Middle frontal gyrus (tissue), 1 donor: ENCODE measurements around the gene DLK1.

Source experiments
- DNase-seq: peaks from one replicate; pipeline ENCODE4 v3.0.0-alpha.2; 2015; ENCODE audit warnings: low spot score; ENCODE audit errors: extremely low spot score

The DLK1 gene

DNA sequence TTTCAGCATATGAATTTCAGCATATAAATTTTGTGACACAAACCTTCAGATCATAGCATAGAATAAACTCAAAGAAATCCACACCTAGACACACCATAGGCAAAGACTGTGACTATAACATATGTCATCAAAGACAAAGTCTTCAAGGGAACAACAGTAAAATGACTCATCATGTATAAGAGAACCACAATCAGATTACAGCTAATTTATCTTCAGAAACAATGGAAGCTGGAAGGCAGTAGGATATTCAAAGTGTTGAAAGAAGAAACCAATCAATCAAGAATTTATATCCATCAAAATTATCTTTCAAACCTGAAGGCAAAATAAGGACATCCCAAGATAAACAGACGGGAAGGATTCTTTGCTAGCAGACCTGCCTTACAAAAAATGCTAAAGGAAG is 29.0 kb downstream of the DLK1 start:
- no peak for DNase-seq

DNA sequence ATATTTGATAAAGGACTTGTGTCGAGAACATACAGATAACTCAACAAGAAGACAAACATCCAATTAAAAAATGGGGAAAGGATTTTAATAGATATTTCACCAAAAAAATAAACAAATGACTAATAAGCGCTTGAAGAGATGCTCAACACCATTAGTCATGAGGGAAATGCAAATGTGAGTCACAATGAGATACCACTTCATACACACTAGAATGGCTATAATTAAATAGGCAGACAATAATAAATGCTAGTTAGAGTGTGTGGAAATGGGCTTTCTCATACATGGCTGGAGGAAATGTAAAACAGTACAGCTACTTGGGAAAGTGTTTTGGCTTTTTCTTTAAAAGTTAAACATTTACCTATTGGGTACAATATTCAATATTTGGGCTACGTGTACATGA is 34.8 kb downstream of the DLK1 start:
- DNase-seq: no peak

DNA sequence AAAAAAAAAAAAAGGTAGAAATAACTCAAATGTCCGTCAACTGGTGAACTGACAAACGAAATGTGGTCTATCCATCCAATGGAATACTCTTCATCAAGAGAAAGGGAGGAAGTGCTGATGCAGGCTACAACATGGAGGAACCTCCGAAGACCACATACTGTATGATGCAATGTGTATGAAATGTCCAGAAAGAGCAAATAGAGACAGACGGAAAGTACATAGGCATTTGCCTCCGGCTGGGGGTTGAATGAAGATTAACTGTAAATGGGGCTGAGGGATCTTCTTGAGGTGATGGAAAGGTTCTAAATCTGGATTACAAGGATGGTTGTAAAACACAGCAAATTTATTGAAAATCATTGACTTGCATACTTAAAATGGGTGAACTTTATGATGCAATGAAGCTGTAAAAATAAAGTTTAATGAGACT is 35.4 kb downstream of the DLK1 start:
- no peak for DNase-seq

DNA sequence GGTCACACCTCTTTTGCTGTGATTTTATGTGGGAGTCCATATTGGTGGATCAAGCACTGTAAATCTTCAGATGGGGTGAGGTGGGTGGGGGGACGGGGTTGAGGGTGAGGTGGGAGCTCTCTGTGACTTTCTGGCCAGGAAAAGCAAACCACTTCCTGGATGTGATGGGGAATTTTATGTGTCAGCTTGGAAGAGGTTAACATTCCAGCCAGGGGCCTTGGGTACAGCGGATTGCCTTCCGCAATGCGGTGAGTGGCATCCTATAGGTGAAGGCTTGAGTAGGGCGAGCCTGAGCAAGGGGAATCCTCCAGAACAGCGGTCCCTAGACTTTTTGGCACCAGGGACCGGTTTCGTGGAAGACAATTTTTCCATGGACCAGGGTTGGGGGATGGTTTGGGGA is 36.2 kb downstream of the DLK1 start:
- no peak for DNase-seq

DNA sequence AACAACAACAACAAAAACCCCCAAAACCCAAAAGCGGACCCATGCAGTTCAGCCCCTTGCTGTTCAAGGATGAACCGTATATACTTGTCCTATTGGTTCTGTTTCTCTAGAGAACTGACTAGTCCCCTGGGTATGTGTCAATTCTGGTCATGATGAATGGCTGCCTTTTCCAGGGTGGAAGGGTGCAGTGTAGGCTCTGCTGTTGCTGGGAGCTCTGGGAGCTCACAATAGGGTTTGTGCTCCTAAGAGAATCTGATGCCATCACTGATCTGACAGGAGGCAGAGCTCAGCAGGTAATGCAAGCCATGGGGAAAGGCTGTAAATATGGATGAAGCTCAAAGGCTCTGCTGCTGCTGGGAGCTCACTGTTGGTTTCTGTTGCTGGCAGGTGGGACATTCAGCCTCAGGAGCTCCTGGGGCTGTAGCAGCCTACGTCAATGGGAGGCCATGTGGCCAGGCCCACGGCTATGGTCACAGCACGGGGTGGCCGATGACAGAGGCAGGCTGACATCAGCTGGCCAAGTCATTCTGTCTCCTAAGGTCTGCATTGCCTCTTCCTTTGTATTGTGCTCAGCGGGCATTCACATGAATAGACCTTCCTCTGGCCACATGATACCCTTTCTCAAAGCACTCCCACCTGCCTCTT is 37.9 kb downstream of the DLK1 start:
- DNase-seq: no peak

DNA sequence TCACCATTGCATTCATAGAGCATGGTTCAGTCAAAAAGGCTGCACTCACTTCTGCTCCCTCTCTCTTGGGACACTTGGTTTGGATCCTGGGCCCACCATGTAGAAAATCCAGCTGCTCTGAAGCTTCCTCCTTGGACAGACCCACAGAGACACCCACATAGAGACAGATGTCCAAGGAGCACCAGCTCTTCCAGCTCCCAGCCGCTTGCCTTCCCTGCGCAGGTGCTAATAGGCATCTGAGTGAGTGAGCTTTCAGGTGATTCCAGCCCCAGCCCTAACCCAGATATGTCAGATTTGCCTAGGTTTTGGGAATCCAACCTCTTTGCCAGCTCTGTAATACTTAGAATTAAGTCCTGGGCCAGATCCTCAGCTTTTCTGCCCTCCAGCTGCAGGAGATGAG is 38.6 kb downstream of the DLK1 start:
- DNase-seq: no peak

DNA sequence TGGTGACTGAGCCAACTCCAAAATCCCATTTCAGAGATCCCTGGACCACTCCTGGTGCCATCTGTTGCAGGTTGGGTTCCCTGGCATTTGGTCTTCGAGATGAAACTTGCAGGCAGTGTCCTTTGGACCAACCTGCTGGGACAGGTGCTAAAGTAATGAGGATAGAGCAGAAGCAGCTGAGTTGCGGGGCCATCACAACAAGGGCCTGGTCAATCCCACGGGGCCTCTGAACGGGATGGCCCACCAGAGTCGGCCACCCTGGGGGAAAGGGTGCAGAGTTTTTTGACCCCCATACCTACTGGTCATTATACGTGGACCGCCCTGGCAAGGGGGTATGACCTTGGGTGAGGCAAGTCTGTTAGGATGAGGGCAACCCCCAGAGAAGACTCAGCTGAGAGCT is 39.3 kb downstream of the DLK1 start:
- no peak for DNase-seq

DNA sequence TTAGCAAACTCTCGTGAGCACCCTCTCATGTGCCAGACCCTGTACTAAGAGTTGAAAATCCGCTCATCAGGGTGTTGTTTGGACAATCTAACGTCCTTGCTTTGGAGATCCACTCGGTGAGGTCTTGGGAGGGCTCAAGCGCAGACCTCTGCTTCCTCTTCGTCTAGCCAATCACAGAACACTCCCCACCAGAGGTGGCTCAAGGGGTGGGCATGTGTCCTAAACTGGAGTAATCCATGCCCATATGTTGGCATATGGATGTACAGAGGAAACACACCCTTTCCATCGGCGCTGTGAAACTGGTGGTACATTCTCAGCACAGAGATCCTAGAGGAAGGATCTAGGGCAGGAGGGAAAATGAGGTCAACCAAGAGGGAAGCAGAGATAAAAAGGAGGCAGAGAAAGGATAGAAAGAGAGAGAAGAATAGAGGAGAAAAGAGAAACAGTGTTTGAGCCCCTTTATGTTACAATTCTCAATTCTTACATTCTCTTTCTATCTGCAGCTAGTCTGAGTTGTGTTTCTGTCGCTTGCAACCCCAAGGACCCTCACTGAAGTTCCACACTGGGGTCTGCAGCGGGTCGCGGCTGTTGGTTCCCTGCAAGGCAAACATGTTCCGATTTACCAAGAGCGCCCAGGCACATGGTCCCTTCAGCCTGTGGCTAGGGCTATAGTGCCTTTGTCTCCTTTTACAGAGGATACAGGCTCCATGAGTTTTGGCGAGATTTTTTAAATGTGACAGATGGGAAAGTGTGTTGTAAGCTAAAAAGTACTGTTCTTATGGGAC is 40.5 kb downstream of the DLK1 start:
- no peak for DNase-seq

DNA sequence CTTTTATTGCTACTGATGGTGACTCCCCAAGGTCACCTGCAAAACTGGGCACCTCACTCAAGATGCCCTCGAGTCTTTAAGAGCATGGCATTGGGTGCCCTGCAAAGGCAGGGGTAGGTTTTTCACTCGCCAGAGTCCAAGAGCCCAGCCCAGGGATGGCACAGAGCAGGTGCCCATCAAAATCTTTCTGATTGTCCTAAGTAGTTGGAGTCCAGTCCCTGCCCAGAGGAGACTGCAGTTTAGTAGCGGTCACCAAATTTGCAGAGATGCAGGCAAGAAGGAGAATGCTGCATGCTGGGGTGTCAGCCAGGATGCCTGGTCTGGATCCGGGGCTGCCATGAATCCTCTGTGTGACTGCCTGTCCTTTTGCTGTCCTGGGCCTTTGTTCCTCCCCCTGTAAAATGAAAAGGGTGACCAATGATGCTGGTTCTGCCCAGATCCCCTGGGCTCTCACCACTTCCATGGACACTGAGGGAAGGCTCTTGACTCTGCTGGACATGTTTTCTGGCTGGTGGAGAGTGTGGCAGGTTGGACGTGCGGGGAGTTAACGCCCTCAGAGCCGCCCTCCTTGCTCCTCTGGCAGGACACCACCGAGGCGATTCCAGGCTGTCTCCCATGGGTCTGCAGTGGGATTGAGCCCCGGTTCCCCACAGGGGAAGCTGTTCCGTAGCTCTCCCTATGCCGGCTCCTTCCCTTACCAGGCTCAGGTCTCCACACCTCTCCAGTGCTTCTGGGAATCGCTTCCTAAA is 41.3 kb downstream of the DLK1 start:
- DNase-seq: no peak

DNA sequence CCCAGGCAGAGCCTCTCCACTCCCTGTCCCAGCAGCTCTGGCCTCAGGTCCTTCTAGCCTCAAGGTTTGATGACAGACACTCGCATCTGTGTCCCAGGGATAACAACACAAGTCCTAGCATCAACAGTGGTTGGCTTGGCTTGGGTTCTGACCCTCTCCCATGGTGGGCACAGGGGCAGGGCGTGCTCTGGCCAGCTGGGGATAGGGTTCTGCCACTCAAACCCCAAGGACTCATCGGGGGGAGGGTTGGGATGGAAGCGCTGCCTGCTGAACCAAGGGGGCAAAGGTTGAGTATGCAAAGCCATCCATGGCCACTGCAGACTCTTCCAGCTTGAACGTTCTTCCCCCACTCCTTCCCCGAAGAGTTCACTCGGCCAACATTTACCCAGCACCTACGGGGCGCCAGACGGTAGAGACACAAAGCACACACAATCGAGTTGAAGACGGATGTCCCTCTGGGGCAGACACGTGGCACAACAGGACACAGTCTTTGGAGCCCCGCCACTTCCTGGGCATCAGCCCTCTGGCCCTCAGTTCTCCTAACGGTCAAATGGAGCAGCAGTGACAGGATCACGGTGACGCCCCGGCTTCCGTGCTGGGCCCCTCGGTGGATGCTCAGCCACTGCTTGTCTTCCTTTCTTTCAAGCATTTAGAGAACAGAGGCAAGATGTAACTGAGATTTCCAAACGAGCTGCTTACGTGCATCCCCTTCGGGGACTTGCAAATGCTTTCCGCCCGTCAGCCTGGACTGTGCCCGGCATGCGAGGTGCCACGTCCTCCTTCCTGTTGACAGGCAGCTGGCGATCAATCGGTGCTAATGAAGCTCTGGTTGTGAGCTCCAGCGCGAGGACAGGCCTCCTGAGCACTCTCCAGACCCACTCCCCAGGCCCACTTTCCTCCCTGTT is 42.6 kb downstream of the DLK1 start:
- no peak for DNase-seq

DNA sequence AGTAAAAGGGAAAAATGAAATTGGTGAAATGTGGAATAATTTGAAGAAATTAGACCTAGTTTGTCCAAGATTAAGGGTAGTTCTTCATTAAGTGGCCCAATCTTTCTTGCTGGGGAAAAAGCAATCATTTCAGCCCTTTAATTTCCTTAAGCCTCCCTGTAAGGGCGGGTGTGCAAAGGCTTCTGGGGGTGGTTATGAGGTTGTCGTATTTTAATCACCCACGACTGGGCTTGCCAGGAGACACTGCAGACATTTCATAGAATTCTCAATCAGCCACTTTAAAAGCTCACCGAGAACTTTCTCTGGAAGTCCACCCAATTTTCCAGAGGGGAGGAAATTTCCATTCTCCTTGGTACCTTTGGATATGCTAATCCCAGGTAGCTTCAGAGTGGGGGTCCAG is 43.4 kb downstream of the DLK1 start:
- no peak for DNase-seq

DNA sequence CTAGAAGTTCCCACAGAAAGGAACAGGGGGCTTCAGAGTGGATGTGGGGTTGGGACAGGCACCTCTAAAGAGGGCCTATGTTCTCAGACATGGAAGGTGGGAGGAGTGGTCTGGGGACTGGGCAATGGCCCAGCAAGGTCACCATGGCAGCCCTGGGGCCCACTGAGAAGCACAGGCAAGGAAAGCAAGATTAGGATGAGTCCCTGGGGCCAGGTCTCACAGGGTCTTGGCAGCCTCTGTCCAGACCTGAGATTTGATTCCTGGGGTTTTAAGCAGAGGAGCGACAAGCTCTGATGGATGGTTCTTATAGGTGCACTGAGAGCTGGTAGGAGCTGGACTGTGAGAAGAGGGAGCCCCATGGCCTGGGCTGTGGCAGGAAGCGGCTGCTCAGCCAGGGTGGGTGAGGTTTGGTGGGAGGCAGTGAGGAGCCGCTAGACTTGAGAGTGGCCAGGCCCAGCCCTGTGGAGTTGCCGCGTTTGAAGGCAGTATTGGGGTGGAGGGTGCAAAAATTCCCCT is 44.0 kb downstream of the DLK1 start:
- no peak for DNase-seq

DNA sequence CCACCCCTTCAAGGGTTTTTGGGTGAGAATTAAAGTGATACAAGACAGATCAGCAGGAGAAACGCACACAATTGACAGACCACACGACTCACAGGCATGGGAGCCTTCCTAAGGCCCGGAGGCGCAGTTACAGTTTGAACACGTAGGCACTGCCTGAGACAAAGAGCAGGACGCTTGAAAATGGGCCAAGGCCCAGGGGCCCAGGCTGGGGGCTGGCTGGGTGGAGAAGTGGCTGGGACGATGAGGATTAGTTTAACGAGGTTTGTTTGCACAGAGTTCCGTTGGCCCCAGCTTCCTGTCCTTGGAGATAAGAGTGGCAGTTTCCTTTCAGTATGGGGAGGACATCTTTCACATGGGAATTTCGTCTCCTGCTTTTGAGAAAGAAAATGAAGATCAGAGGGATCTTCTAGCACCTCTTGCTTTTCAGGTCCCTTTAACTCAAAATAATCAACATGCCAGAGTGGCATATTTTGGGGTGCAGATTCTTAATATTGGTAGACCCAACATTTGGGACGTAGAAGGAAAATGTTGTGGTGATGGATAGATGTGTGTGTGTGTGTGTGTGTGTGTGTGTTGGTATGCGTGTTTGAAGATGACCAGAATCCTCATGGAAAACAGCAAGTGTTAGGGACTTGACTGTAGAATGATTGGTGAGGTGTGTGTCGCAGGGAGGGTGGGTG is 44.6 kb downstream of the DLK1 start:
- no peak for DNase-seq

DNA sequence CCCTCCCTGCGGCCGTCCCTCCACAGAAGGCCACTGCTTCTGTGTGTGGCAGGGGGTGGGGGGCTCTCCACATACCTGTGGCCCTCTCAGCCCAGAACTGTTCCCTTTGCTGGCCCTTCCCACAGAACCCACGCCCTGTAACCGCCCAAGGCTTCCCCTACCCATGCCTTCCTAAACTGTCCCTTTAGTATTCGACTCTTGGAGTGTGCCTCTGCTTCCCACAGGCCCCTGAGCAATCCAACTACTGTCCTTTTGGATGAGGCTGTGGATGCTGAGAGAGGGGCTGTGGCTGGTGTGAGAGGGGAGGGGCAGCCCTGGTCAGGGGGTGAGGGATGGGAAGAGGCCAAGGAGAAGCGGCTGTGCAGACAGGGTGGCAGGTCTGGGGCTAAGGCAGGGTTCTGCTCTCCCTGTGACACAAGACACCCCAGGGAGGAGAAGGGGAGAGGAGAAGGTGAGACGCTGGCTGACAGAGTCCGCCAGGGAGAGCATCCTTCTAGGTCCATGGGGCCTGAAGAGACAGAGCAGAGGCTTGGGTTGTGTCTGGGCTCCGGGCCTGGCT is 46.0 kb downstream of the DLK1 start:
- DNase-seq: no peak

DNA sequence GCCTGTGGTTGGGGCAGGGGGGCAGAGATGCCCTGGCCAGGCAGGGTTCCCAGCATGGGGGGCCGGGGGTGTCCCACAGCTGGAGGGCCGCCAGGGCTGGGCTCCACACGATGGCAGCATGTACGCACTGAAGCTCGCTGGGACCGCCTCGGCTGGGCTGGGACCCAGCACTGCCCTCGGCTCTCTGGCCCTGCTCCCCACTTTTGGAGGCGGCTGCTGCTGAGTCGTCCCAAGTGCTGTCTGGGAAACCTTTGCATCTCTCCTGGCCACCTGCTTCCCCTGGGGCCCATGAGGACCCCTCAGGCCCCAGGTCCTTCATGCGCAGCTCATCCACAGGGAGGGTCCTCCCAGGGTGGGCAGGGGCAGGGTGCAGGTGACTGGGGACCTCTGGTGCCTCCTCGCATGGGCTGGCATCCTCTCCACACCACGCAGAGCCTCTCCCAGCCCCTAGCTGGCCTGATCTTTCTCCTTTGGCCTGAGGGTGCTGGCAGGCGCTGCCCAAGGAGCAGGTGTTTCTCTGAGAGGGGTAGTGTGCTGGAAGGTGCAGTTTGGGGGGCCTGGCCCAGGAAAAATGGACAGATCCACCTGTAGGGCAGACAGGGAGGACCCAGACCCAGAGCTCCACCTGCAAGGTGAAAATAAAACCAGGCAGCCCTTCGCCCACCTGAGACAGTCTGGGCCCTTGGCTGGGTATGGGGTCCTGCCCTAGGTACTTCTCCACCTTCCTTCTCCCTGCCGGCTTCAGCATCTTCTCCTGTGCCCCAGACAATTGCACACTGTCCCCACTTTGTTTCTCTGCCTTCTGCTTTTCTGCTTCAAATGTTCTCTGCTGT is 46.9 kb downstream of the DLK1 start:
- DNase-seq: no peak

DNA sequence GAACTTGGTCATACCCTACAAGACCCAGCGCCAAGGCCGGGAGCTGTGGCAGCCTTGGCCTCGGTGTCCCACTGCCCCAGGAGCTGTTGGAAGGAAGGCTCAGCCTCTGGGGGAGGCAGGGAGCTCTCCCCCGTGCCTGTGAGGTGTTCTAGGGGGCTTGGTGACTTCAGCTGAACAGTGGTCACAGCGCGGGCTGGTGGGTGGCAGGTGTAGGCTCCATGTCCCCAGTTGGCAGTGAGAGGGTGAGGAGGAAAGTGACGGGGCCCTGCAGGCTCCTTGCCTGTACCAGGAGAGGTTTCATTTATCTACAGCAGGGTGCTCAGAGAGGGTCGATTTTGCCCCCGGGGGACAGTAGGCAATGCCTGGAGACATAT is 47.5 kb downstream of the DLK1 start:
- no peak for DNase-seq

DNA sequence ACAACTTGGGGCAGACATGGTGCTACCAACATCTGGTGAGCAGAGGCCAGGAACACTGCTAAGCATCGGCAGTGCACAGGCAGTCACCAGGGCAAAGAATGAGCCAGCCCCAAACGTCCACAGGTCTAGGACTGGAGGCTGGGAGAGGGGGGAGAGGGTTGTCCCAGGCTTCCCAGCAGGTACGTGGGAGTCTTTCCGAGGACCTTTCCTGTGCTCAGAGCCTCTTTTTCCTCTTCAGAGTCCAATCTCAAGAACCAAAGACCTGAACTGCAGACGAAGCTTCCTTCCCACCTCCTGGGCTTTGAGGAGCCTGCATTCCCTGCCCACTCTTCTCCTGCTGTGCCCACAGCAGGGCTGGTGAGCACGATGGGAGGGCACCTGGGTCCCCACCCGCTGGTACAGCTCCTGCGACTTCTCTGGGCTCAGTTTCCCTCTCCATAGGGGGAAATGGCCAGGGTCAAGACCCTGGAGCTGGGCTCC is 48.7 kb downstream of the DLK1 start:
- no peak for DNase-seq

DNA sequence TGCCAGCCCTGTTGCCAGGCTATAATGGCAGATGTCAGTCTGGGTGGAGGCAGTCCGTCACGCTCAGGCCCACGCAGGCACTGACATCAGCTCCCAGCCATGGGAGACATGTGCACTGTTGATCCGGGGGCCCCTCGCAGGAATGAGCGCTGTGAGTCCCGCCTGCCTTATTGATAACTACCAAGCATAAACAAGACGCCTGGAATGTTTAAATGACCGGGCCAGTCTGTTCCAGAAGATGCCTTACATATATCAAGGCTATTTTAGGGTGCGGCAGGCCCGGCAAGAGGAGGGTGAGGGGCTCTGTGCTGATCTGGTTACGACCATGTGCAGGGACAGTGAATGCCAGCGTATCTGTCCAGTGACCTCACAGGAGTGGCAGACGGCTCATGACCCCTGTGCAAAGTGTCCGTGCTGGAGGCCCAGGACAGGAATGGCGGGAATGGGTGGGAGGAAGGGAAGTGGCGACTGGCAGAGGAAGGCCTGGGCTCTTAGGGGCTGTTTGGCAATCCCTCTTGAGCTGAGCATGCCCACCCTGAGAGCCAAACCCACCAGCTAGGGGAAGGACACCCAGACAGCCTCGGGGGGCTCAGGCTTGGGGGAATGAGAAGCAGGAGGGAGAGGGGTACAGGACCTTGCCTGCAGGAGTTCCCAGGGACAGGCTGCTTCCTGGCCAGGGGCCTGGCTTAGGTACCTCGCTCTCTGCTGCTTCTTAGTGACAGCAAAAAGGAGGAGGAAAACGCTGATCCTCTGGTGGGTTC is 49.3 kb downstream of the DLK1 start:
- no peak for DNase-seq
